WTC11 (cell line): Measurements from ENCODE around the gene ANKRD18A. TPM values are rescaled to one million over a fixed set of nuclear protein-coding genes. Genes with fewer than 3 reads are reported as not detected.

ENCODE experiments used
- ATAC-seq: fragments of 200-7000 bp; cut with Tn5 transposase; 2 replicates; pipeline ENCODE4 v1.10.0; 2021; ENCODE audit warnings: mild to moderate bottlenecking, moderate library complexity
- CTCF ChIA-PET: fragments of 300-600 bp; sonication (Branson Sonifier 250); formaldehyde crosslinking; loops from one replicate; lab custom pipeline; 2021; ENCODE audit warnings: antibody characterized with exemption; lab: Charles Lee
- POLR2A ChIA-PET: fragments of 350-600 bp; sonication (Branson Sonifier 250); formaldehyde crosslinking; loops from one replicate; lab custom pipeline; 2021; ENCODE audit warnings: antibody characterized with exemption; lab: Charles Lee
- DNase-seq: peaks from one replicate; pipeline ENCODE4 v3.0.0; 2021; ENCODE audit warnings: low spot score
- H3K27ac Mint-ChIP-seq: 2 replicates; pipeline ENCODE4 v1.8.0; 2021; ENCODE audit warnings: mixed read lengths
- H3K27me3 Mint-ChIP-seq: 2 replicates; pipeline ENCODE4 v1.8.0; 2021; ENCODE audit warnings: low read depth, mild to moderate bottlenecking, moderate library complexity, mixed read lengths
- H3K36me3 Mint-ChIP-seq: 2 replicates; pipeline ENCODE4 v1.8.0; 2021; ENCODE audit warnings: mixed read lengths
- H3K4me1 Mint-ChIP-seq: 2 replicates; pipeline ENCODE4 v1.8.0; 2022; ENCODE audit warnings: mixed read lengths
- H3K4me3 Mint-ChIP-seq: 2 replicates; pipeline ENCODE4 v1.8.0; 2021; ENCODE audit warnings: mild to moderate bottlenecking, moderate library complexity, mixed read lengths
- H3K9me3 Mint-ChIP-seq: 2 replicates; pipeline ENCODE4 v1.8.0; 2021; ENCODE audit warnings: mixed read lengths
- ARID4B ChIP-seq: sonication (generic); formaldehyde crosslinking; IDR thresholded peaks from 2 replicates; pipeline ENCODE4 v1.8.0; 2023; ENCODE audit warnings: missing genetic modification reagents, mild to moderate bottlenecking, borderline replicate concordance
- ATF2 ChIP-seq: sonication (generic); formaldehyde crosslinking; IDR thresholded peaks from 2 replicates; pipeline ENCODE4 v1.8.1; 2022; ENCODE audit warnings: low read depth, missing genetic modification reagents, borderline replicate concordance
- ATF6 ChIP-seq: sonication (generic); formaldehyde crosslinking; IDR thresholded peaks from 2 replicates; pipeline ENCODE4 v1.8.1; 2023; ENCODE audit warnings: mild to moderate bottlenecking, missing genetic modification reagents
- E2F4 ChIP-seq: sonication (generic); formaldehyde crosslinking; IDR thresholded peaks from 2 replicates; pipeline ENCODE4 v1.8.1; 2022; ENCODE audit warnings: low read depth, mild to moderate bottlenecking, moderate library complexity, missing genetic modification reagents, borderline replicate concordance
- GABPB1 ChIP-seq: sonication (generic); formaldehyde crosslinking; IDR thresholded peaks from 2 replicates; pipeline ENCODE4 v1.8.1; 2023; ENCODE audit warnings: mild to moderate bottlenecking, missing genetic modification reagents
- GRHL2 ChIP-seq: fragments of 250-450 bp; sonication (Bioruptor Pico); IDR thresholded peaks from 2 replicates; pipeline ENCODE4 v1.8.0; 2022; ENCODE audit warnings: mild to moderate bottlenecking, moderate library complexity; ENCODE audit not compliant: insufficient replicate concordance, severe bottlenecking
- HMGA2 ChIP-seq: fragments of 250-450 bp; sonication (Bioruptor Pico); IDR thresholded peaks from 2 replicates; pipeline ENCODE4 v1.4.0; 2021; ENCODE audit warnings: mild to moderate bottlenecking, moderate library complexity
- JAZF1 ChIP-seq: fragments of 250-450 bp; sonication (Bioruptor Pico); IDR thresholded peaks from 2 replicates; pipeline ENCODE4 v1.9.0; 2021; ENCODE audit warnings: moderate library complexity, mild to moderate bottlenecking, inconsistent platforms
- KAT7 ChIP-seq: sonication (generic); formaldehyde crosslinking; IDR thresholded peaks from 2 replicates; pipeline ENCODE4 v1.8.1; 2023; ENCODE audit warnings: missing genetic modification reagents, mild to moderate bottlenecking, borderline replicate concordance
- NR3C1 ChIP-seq: sonication (generic); formaldehyde crosslinking; conservative IDR thresholded peaks from 2 replicates; pipeline ENCODE4 v1.8.1; 2023; ENCODE audit warnings: low read depth, mild to moderate bottlenecking, missing genetic modification reagents
- PRRX2 ChIP-seq: fragments of 250-450 bp; sonication (Bioruptor Pico); IDR thresholded peaks from 2 replicates; pipeline ENCODE4 v1.8.0; 2021; ENCODE audit warnings: mild to moderate bottlenecking
- RELA ChIP-seq: sonication (generic); formaldehyde crosslinking; IDR thresholded peaks from 2 replicates; pipeline ENCODE4 v1.8.1; 2022; ENCODE audit warnings: missing genetic modification reagents, mild to moderate bottlenecking, borderline replicate concordance
- SMAD3 ChIP-seq: sonication (generic); formaldehyde crosslinking; IDR thresholded peaks from 2 replicates; pipeline ENCODE4 v1.8.0; 2022; ENCODE audit warnings: missing genetic modification reagents, mild to moderate bottlenecking, borderline replicate concordance
- SOX15 ChIP-seq: fragments of 250-450 bp; sonication (Bioruptor Pico); IDR thresholded peaks from 2 replicates; pipeline ENCODE4 v1.9.0; 2021; ENCODE audit warnings: mild to moderate bottlenecking
- SP1 ChIP-seq: sonication (generic); formaldehyde crosslinking; conservative IDR thresholded peaks from 2 replicates; pipeline ENCODE4 v1.8.1; 2022; ENCODE audit warnings: missing genetic modification reagents
- ZMAT4 ChIP-seq: fragments of 250-450 bp; sonication (Bioruptor Pico); IDR thresholded peaks from 2 replicates; pipeline ENCODE4 v1.9.0; 2021; ENCODE audit warnings: mild to moderate bottlenecking
- ZNF232 ChIP-seq: sonication (generic); formaldehyde crosslinking; IDR thresholded peaks from 2 replicates; pipeline ENCODE4 v1.8.0; 2022; ENCODE audit warnings: mild to moderate bottlenecking, missing genetic modification reagents
- ZNF416 ChIP-seq: fragments of 250-450 bp; sonication (Bioruptor Pico); IDR thresholded peaks from 2 replicates; pipeline ENCODE4 v1.9.0; 2021; ENCODE audit warnings: mild to moderate bottlenecking, inconsistent platforms
- total RNA-seq: library from RNA; stranded (reverse); gene quantifications from 3 replicates; pipeline ENCODE4 v1.2.3, GENCODE V29; 2021
- TF ChIP-seq, protein P1 (sequence below): fragments of 250-450 bp; sonication (Bioruptor Pico); IDR thresholded peaks from 2 replicates; pipeline ENCODE4 v1.9.0; 2021; ENCODE audit warnings: mild to moderate bottlenecking

The ANKRD18A gene
- total RNA-seq, 1 experiment from 2014 or later = 15.7 TPM

DNA sequence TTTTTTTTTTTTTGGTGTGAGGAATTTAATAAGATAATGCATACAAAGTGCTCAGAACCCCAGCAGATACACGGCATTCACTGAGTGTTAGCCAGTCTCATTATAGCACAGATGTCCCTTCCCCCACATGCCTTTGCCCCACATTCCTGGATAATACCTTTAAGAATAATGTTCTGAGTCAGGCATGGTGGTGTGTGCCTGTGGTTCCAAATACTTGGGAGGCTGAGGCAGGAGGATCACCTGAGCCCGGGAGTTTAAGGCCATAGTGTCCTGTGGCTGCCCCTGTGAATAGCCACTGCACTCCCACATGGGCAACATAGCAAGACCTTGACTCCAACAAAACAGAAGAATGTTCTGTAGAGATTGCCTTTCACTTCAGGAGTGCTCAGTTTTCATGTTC is 24.2 kb upstream of the ANKRD18A start:
- Mint-ChIP-seq H3K4me1 (peaks cover 25% of the 10 kb centered on the region), H3K27me3 (no peaks in the 10 kb centered on the region; the same call in 1 of the 2 replicates), H3K9me3 (peaks cover 8% of the 10 kb centered on the region), H3K36me3 (no peaks in the 10 kb centered on the region), H3K4me3 (no peak overlapping the region), H3K27ac (no peak overlapping the region)
- CTCF ChIA-PET = no interaction called here
- ATAC-seq = no peak
- no peak for DNase-seq
- POLR2A ChIA-PET = no interaction called here
- TF ChIP-seq RELA (CRISPR knock-in tag) (no peak), NR3C1 (CRISPR knock-in tag) (no peak), ZNF416 (CRISPR knock-in tag) (no peak), HMGA2 (no peak), E2F4 (CRISPR knock-in tag) (no peak), ZMAT4 (CRISPR knock-in tag) (no peak), SOX15 (CRISPR knock-in tag) (no peak), SP1 (CRISPR knock-in tag) (no peak)

DNA sequence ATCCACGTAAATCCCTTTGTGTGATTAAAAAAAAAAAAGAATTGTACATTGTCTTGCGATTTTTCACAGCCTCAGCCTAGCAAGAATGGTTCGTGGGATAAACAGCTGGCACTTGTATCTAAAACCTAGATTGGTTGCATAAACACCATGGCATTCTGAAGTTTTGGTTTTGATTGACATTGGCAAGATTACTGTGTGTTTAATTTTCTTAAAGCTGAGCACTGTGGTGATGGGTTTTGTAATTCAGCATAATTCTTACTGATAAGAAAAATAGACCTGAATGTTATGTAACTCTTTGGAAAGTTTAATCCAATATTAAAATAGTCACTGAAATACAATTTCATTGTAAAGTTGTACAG is 23.4 kb upstream of the ANKRD18A start:
- H3K27me3 Mint-ChIP-seq = no peaks in the 10 kb centered on the region; the same call in 1 of the 2 replicates
- no peak overlapping the region for H3K27ac Mint-ChIP-seq
- POLR2A ChIA-PET = no interaction called here
- H3K9me3 Mint-ChIP-seq = peaks cover 5% of the 10 kb centered on the region
- H3K4me3 Mint-ChIP-seq = no peak overlapping the region
- CTCF ChIA-PET = no interaction called here
- ATAC-seq (no peak), DNase-seq (no peak)
- peaks cover 25% of the 10 kb centered on the region for H3K4me1 Mint-ChIP-seq
- no peaks in the 10 kb centered on the region for H3K36me3 Mint-ChIP-seq
- TF ChIP-seq PRRX2 (CRISPR knock-in tag) = no peak
- no peak for TF ChIP-seq ATF2 (CRISPR knock-in tag)
- TF ChIP-seq GRHL2 (CRISPR knock-in tag) = no peak
- no peak for TF ChIP-seq ARID4B (CRISPR knock-in tag)
- no peak for TF ChIP-seq SMAD3 (CRISPR knock-in tag)
- no peak for TF ChIP-seq ZNF232 (CRISPR knock-in tag)
- TF ChIP-seq, protein P1, sequence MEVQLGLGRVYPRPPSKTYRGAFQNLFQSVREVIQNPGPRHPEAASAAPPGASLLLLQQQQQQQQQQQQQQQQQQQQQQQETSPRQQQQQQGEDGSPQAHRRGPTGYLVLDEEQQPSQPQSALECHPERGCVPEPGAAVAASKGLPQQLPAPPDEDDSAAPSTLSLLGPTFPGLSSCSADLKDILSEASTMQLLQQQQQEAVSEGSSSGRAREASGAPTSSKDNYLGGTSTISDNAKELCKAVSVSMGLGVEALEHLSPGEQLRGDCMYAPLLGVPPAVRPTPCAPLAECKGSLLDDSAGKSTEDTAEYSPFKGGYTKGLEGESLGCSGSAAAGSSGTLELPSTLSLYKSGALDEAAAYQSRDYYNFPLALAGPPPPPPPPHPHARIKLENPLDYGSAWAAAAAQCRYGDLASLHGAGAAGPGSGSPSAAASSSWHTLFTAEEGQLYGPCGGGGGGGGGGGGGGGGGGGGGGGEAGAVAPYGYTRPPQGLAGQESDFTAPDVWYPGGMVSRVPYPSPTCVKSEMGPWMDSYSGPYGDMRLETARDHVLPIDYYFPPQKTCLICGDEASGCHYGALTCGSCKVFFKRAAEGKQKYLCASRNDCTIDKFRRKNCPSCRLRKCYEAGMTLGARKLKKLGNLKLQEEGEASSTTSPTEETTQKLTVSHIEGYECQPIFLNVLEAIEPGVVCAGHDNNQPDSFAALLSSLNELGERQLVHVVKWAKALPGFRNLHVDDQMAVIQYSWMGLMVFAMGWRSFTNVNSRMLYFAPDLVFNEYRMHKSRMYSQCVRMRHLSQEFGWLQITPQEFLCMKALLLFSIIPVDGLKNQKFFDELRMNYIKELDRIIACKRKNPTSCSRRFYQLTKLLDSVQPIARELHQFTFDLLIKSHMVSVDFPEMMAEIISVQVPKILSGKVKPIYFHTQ (CRISPR knock-in tag) = no peak
- TF ChIP-seq ZNF416 (CRISPR knock-in tag) = no peak
- no peak for TF ChIP-seq ZMAT4 (CRISPR knock-in tag)
- no peak for TF ChIP-seq JAZF1 (CRISPR knock-in tag)
- no peak for TF ChIP-seq GABPB1 (CRISPR knock-in tag)
- no peak for TF ChIP-seq ATF6 (CRISPR knock-in tag)
- TF ChIP-seq KAT7 (CRISPR knock-in tag) = no peak
- no peak for TF ChIP-seq E2F4 (CRISPR knock-in tag)
